ENCODE measurements around the gene C2orf76.
"Not testable (repeated sequence)": the region's sequence is repeated elsewhere in the genome, so short reads cannot be mapped to it uniquely, and the experiment has no call there.

DNA sequence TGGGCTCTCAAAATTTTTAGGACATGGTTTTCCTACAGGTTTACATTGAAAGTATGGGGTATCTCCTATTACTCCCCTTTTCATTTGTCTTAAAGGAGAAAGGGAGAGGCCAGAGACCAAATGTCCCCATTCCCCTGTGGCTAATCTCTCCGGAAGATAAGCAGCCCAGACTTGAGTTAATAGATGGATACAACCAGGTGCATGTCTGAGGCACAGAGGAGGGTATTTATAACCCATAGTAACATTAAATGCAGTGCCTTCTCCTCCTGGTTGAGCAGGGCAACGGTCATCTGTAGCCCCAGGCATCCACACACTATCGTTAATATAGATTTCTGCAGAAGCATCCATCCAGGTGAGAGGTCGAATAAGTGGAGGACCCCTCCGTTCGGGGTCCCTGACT, 9.8 kb upstream of the C2orf76 start:
- TF ChIP-seq, protein P1, sequence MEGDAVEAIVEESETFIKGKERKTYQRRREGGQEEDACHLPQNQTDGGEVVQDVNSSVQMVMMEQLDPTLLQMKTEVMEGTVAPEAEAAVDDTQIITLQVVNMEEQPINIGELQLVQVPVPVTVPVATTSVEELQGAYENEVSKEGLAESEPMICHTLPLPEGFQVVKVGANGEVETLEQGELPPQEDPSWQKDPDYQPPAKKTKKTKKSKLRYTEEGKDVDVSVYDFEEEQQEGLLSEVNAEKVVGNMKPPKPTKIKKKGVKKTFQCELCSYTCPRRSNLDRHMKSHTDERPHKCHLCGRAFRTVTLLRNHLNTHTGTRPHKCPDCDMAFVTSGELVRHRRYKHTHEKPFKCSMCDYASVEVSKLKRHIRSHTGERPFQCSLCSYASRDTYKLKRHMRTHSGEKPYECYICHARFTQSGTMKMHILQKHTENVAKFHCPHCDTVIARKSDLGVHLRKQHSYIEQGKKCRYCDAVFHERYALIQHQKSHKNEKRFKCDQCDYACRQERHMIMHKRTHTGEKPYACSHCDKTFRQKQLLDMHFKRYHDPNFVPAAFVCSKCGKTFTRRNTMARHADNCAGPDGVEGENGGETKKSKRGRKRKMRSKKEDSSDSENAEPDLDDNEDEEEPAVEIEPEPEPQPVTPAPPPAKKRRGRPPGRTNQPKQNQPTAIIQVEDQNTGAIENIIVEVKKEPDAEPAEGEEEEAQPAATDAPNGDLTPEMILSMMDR (IDR thresholded peaks at IDR 0.05 in 2 of 3, conservative IDR thresholded peaks at IDR 0.05 in 1 of 3; ENCODE audit: control insufficient read depth in 2 of 3, extremely low read depth in 1 of 3, insufficient read depth in 1 of 3, low read depth in 3 of 3, low read length in 3 of 3) = not testable (repeated sequence)
- TF ChIP-seq EZH2 (IDR thresholded peaks at IDR 0.05; ENCODE audit: borderline replicate concordance, control insufficient read depth, low read depth, low read length); POLR2A (IDR thresholded peaks at IDR 0.05; ENCODE audit: low read depth, low read length); HDAC6 (IDR thresholded peaks at IDR 0.05; ENCODE audit: unreplicated experiment): not testable (repeated sequence)

Data from GM12878 (cell line).